Endodermal cell (in vitro differentiated cells): ENCODE results near the gene CENPT. TPM values are rescaled to one million over a fixed set of nuclear protein-coding genes. Genes with fewer than 3 reads are reported as not detected.

Experiments used
- DNase-seq: peaks from one replicate; pipeline ENCODE4 v3.0.0-alpha.2; 2017
- H3K27ac ChIP-seq: 2 replicates; pipeline ENCODE4 v1.5.1; 2013; ENCODE audit warnings: mild to moderate bottlenecking, low read depth, low read length, moderate library complexity
- H3K27me3 ChIP-seq: 2 replicates; pipeline ENCODE4 v1.6.1; 2013; ENCODE audit warnings: mild to moderate bottlenecking, low read length, moderate library complexity; ENCODE audit not compliant: insufficient read depth, control insufficient read depth, poor library complexity, severe bottlenecking
- H3K36me3 ChIP-seq: 2 replicates; pipeline ENCODE4 v1.7.0; 2013; ENCODE audit warnings: mild to moderate bottlenecking, low read length, moderate library complexity; ENCODE audit not compliant: control insufficient read depth, insufficient read depth
- H3K4me1 ChIP-seq: one replicate; pipeline ENCODE4 v1.7.0; 2013; ENCODE audit warnings: low read length; ENCODE audit not compliant: control insufficient read depth, insufficient read depth
- H3K4me3 ChIP-seq: 2 replicates; pipeline ENCODE4 v1.5.1; 2013; ENCODE audit warnings: mild to moderate bottlenecking, low read length, moderate library complexity
- H3K9ac ChIP-seq: 2 replicates; pipeline ENCODE4 v1.6.1; 2013; ENCODE audit warnings: mild to moderate bottlenecking, low read length, moderate library complexity; ENCODE audit not compliant: poor library complexity, severe bottlenecking; ENCODE audit errors: extremely low read depth
- H3K9me3 ChIP-seq: 2 replicates; pipeline ENCODE4 v1.6.1; 2013; ENCODE audit warnings: mild to moderate bottlenecking, low read length, moderate library complexity; ENCODE audit not compliant: control insufficient read depth
- H3K27ac Mint-ChIP-seq: 2 replicates; pipeline ENCODE4 v1.8.0; 2020; ENCODE audit warnings: mixed read lengths
- H3K27me3 Mint-ChIP-seq: 2 replicates; pipeline ENCODE4 v1.8.0; 2021; ENCODE audit warnings: mild to moderate bottlenecking, mixed read lengths; ENCODE audit not compliant: insufficient read depth
- H3K36me3 Mint-ChIP-seq: 2 replicates; pipeline ENCODE4 v1.8.0; 2020; ENCODE audit warnings: low read depth, mixed read lengths
- H3K4me1 Mint-ChIP-seq: 2 replicates; pipeline ENCODE4 v1.8.0; 2020; ENCODE audit warnings: mixed read lengths
- H3K4me3 Mint-ChIP-seq: 2 replicates; pipeline ENCODE4 v1.8.0; 2020; ENCODE audit warnings: mild to moderate bottlenecking, moderate library complexity, mixed read lengths
- H3K9me3 Mint-ChIP-seq: 2 replicates; pipeline ENCODE4 v1.8.0; 2020; ENCODE audit warnings: mild to moderate bottlenecking, mixed read lengths
- CTCF ChIP-seq: fragments of 200-600 bp; sonication (generic); conservative IDR thresholded peaks from 2 replicates; pipeline ENCODE4 v1.5.0; 2021; ENCODE audit warnings: antibody characterized with exemption, mild to moderate bottlenecking
- WGBS, 2 experiments: methylation state at CpG; one replicate each; pipeline versions ENCODE4 v1.1.5 to v1.1.7; 2013; ENCODE audit warnings: missing lambda C conversion rate in 2 of 2, mixed read lengths in 1 of 2; ENCODE audit not compliant: insufficient coverage in 1 of 2, insufficient read length in 1 of 2; 5-methylcytosine and 5-hydroxymethylcytosine counted together
- total RNA-seq, 2 donors: library from RNA; stranded (reverse); fragmentation: NEBNext Ultra II Directional in 1 of 2; extraction: Animal tissue kit (Norgen Biotek cat#: 25700) in 1 of 2; gene quantifications; 2 replicates in 1 of 2; 3 replicates in 1 of 2; pipeline ENCODE4 v1.2.1, GENCODE V29; 2021

CENPT gene
- total RNA-seq, 2 donors from 2014 or later: 43.7 to 57.2 TPM

DNA sequence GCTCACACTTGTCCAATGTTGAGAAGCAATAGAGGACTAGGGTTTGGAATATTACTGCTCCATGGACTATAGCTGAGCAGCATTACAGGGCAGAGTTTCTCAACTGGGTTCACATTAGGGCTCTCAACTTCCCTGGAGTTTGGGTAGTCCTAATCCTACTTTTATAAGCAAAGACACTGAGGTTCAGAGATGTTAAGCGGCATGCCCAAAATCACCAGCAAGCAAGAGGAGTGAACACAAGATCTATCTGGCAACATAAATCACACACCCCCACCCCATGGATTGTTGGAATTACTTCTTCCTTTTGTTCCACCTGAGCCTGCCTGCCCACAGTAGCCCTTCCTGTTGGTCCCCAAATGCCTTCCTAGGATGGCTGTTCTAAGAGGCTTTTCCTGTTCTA, 35.6 kb downstream of the CENPT start:
- DNase-seq: no peak
- no peaks in the 10 kb centered on the region for H3K9me3 ChIP-seq
- no peaks in the 10 kb centered on the region for H3K27me3 ChIP-seq
- peaks cover 4% of the 10 kb centered on the region for H3K27me3 Mint-ChIP-seq
- H3K9me3 Mint-ChIP-seq: peaks cover 2% of the 10 kb centered on the region
- H3K36me3 Mint-ChIP-seq: no peaks in the 10 kb centered on the region
- no peak overlapping the region for H3K4me3 Mint-ChIP-seq
- no peak overlapping the region for H3K27ac Mint-ChIP-seq
- peaks cover 2% of the 10 kb centered on the region for H3K4me1 Mint-ChIP-seq
- no peak overlapping the region for H3K27ac ChIP-seq
- no peak overlapping the region for H3K9ac ChIP-seq
- no peaks in the 10 kb centered on the region for H3K4me1 ChIP-seq
- no peak for TF ChIP-seq CTCF
- 85% methylated on average over 1 of the region's 1 CpG; no CpG with 5 or more reads in 1 of the 2 experiments for WGBS, 2 experiments
- no peak overlapping the region for H3K4me3 ChIP-seq
- no peaks in the 10 kb centered on the region for H3K36me3 ChIP-seq

DNA sequence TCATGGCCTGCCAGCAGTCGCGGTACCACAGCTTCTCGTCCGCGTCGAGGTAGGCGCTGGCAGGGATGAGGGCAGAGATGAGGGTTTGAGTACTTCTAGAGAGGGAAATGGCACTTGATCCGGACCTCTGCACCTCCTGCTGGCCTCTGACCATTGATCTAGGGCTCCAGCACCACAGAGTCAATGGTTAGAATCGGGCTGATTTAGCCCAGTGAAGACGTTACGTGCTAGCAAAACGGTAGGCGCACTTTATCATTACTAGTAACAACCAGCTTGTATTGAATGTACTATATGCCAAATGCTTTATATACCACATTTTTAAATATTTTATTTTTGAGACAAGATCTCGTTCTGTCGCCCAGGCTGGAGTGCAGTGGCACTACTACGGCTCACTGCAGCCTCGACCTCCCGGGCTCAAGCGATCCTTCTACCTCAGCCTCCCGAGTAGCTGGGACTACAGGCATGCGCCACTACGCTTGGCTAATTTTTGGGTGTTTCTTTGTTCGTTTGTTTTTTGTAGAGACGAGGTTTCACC, 40.3 kb downstream of the CENPT start:
- Mint-ChIP-seq H3K4me3 (peak overlapping the region; percentile 89), H3K9me3 (no peaks in the 10 kb centered on the region), H3K4me1 (peaks cover 18% of the 10 kb centered on the region), H3K27ac (peak overlapping the region; percentile 99), H3K36me3 (peaks cover 25% of the 10 kb centered on the region), H3K27me3 (peaks cover 2% of the 10 kb centered on the region)
- Histone ChIP-seq H3K4me1 (no peaks in the 10 kb centered on the region), H3K27me3 (no peaks in the 10 kb centered on the region), H3K4me3 (peak overlapping the region; percentile 98), H3K9me3 (no peaks in the 10 kb centered on the region), H3K36me3 (peaks cover 12% of the 10 kb centered on the region), H3K9ac (peak overlapping the region; percentile 95), H3K27ac (peak overlapping the region; percentile 77)
- DNase-seq: no peak
- TF ChIP-seq CTCF: peak; percentile 46
- 40 to 53% methylated on average over 17 to 24 of the region's 24 CpGs for WGBS, 2 experiments

GRCh38 chr16:67806428-67807147, 40.9 kb downstream of the CENPT start, which contains the start of the genes RANBP10 and TSNAXIP1:
TSS of gene RANBP10 (minus strand) at chr16:67806560. CDS start at chr16:67806536, 24 bp downstream.
TSS of gene TSNAXIP1 (plus strand) at chr16:67806889. CDS start at chr16:67807150, 261 bp downstream.
- no peaks in the 10 kb centered on the region for H3K4me1 ChIP-seq
- H3K4me3 ChIP-seq: peak within 1 kb of the TSS; percentile 98
- no peaks in the 10 kb centered on the region for H3K9me3 Mint-ChIP-seq
- peak; percentile 99 for DNase-seq
- WGBS, 2 experiments: 0 to 1% methylated on average over 28 to 54 of the region's 54 CpGs
- TF ChIP-seq CTCF: no peak
- H3K27ac Mint-ChIP-seq: peak within 1 kb of the TSS; percentile 99
- peak within 1 kb of the TSS; percentile 78 for H3K27ac ChIP-seq
- H3K4me1 Mint-ChIP-seq: peaks cover 18% of the 10 kb centered on the region
- H3K9ac ChIP-seq: peak within 1 kb of the TSS; percentile 95
- H3K4me3 Mint-ChIP-seq: peak within 1 kb of the TSS; percentile 89
- H3K36me3 ChIP-seq: peaks cover 14% of the 10 kb centered on the region
- H3K27me3 Mint-ChIP-seq: peaks cover 2% of the 10 kb centered on the region
- no peaks in the 10 kb centered on the region for H3K9me3 ChIP-seq
- H3K36me3 Mint-ChIP-seq: peaks cover 27% of the 10 kb centered on the region
- no peaks in the 10 kb centered on the region for H3K27me3 ChIP-seq
